Upper lobe of left lung (tissue), 4 donors: ENCODE measurements around the gene SUFU.
"Not testable (repeated sequence)": the region's sequence is repeated elsewhere in the genome, so short reads cannot be mapped to it uniquely, and the experiment has no call there.

Experiments
- EP300 ChIP-seq, 4 donors: sonication (generic); formaldehyde crosslinking; IDR thresholded peaks; one replicate each; pipeline ENCODE4 v1.5.1; 2017; ENCODE audit warnings: antibody characterized with exemption in 4 of 4, control low read depth in 2 of 4
- POLR2A ChIP-seq, 4 donors: fragments of 450-650 bp; IDR thresholded peaks; one replicate each; pipeline ENCODE4 v1.5.1; 2016 to 2017; ENCODE audit warnings: antibody characterized with exemption in 4 of 4, mild to moderate bottlenecking in 2 of 4
- POLR2AphosphoS5 ChIP-seq, 2 donors: sonication (generic); formaldehyde crosslinking; IDR thresholded peaks; one replicate each; pipeline ENCODE4 v1.5.1; 2017; ENCODE audit warnings: antibody characterized with exemption in 2 of 2
- TF ChIP-seq, protein P1 (sequence below), 6 experiments: fragments of 450-650 bp in 4 of 6; fragments of 200-600 bp in 2 of 6; sonication (generic) in 2 of 6; IDR thresholded peaks; one replicate each; pipeline ENCODE4 v1.5.1; 2016 to 2019; ENCODE audit warnings: antibody characterized with exemption in 6 of 6

DNA sequence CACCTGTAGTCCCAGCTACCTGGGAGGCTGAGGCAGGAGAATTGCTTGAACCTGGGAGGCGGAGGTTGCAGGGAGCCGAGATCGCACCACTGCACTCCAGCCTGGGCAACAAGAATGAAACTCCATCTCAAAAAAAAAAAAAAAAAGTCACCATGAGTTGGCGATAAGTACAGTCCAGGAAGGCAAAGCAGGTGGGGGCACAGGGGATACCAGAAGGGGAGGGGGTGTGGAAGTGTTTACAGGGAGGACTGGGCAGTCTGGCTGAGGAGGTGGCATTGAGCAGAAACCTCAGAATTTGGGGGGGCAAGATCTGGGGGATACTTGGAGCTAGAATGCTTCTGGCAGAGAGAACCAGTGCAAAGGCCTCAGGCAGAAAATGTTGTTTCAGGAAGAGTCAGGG lies 163.6 kb downstream of the SUFU start:
- TF ChIP-seq, protein P1, sequence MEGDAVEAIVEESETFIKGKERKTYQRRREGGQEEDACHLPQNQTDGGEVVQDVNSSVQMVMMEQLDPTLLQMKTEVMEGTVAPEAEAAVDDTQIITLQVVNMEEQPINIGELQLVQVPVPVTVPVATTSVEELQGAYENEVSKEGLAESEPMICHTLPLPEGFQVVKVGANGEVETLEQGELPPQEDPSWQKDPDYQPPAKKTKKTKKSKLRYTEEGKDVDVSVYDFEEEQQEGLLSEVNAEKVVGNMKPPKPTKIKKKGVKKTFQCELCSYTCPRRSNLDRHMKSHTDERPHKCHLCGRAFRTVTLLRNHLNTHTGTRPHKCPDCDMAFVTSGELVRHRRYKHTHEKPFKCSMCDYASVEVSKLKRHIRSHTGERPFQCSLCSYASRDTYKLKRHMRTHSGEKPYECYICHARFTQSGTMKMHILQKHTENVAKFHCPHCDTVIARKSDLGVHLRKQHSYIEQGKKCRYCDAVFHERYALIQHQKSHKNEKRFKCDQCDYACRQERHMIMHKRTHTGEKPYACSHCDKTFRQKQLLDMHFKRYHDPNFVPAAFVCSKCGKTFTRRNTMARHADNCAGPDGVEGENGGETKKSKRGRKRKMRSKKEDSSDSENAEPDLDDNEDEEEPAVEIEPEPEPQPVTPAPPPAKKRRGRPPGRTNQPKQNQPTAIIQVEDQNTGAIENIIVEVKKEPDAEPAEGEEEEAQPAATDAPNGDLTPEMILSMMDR (IDR thresholded peaks at IDR 0.05) = not testable (repeated sequence)
- TF ChIP-seq POLR2A, EP300, POLR2AphosphoS5 (IDR thresholded peaks at IDR 0.05): not testable (repeated sequence)
